Measurements from ENCODE around the gene AKT1S1.

The AKT1S1 gene

GRCh38 chr19:49838885-49839588 is 38.1 kb downstream of the AKT1S1 start:
- Histone ChIP-seq H3K79me1 (ENCODE audit: low read length) (no peaks in the 10 kb centered on the region), H3K27ac (ENCODE audit: low read depth, low read length) (no peak overlapping the region), H3K4me3 (ENCODE audit: low read depth, low read length) (no peak overlapping the region), H2BK120ac (ENCODE audit: insufficient read depth, low read length, poor library complexity) (no peak overlapping the region), H3K36me3 (ENCODE audit: control insufficient read depth in 1 of 2, insufficient read depth in 2 of 2, low read length in 2 of 2) (peaks cover 64 to 66% of the 10 kb centered on the region in 2 experiments), H2BK5ac (ENCODE audit: low read depth, low read length, poor library complexity) (no peak overlapping the region), H2AFZ (ENCODE audit: insufficient read depth, low read length, poor library complexity) (no peak overlapping the region), H3K23ac (ENCODE audit: low read length) (no peak overlapping the region), H3K18ac (ENCODE audit: low read length) (no peak overlapping the region), H3K9ac (ENCODE audit: low read length) (no peak overlapping the region), H3K9me3 (ENCODE audit: insufficient read depth, low read depth, low read length) (no peaks in the 10 kb centered on the region), H3K4ac (ENCODE audit: low read depth, low read length) (no peak overlapping the region), H3K27me3 (ENCODE audit: insufficient read depth, low read length) (no peaks in the 10 kb centered on the region), H3K4me2 (ENCODE audit: low read length) (no peak overlapping the region), H4K8ac (ENCODE audit: low read depth, low read length) (no peak overlapping the region), H3K79me2 (ENCODE audit: control insufficient read depth, insufficient read depth, low read length, poor library complexity) (no peaks in the 10 kb centered on the region), H4K91ac (ENCODE audit: low read depth, low read length) (no peak overlapping the region), H2BK12ac (ENCODE audit: low read length) (no peak overlapping the region), H4K12ac (ENCODE audit: low read depth, low read length) (no peak overlapping the region), H3K14ac (ENCODE audit: low read length) (no peak overlapping the region), H2AK5ac (ENCODE audit: low read length) (no peak overlapping the region), H3K4me1 (ENCODE audit: control insufficient read depth in 1 of 2, insufficient read depth in 2 of 2, low read length in 2 of 2) (peaks cover 0 to 3% of the 10 kb centered on the region in 2 experiments)
- no peak for DNase-seq
- WGBS (ENCODE audit: extremely low coverage, insufficient coverage, insufficient read length): no CpG with 5 or more reads among the region's 18 CpGs

GRCh38 chr19:49837425-49837824 is 39.7 kb downstream of the AKT1S1 start:
- Histone ChIP-seq H3K4me2 (ENCODE audit: low read length) (no peak overlapping the region), H3K4me3 (ENCODE audit: low read depth, low read length) (no peak overlapping the region), H3K23ac (ENCODE audit: low read length) (no peak overlapping the region), H2BK5ac (ENCODE audit: low read depth, low read length, poor library complexity) (no peak overlapping the region), H3K9ac (ENCODE audit: low read length) (no peak overlapping the region), H2AK5ac (ENCODE audit: low read length) (no peak overlapping the region), H3K79me2 (ENCODE audit: control insufficient read depth, insufficient read depth, low read length, poor library complexity) (no peaks in the 10 kb centered on the region), H2BK120ac (ENCODE audit: insufficient read depth, low read length, poor library complexity) (no peak overlapping the region), H3K27ac (ENCODE audit: low read depth, low read length) (no peak overlapping the region), H4K91ac (ENCODE audit: low read depth, low read length) (no peak overlapping the region), H3K9me3 (ENCODE audit: insufficient read depth, low read depth, low read length) (no peaks in the 10 kb centered on the region), H4K8ac (ENCODE audit: low read depth, low read length) (no peak overlapping the region), H3K18ac (ENCODE audit: low read length) (no peak overlapping the region), H4K12ac (ENCODE audit: low read depth, low read length) (no peak overlapping the region), H3K4ac (ENCODE audit: low read depth, low read length) (no peak overlapping the region), H2BK12ac (ENCODE audit: low read length) (no peak overlapping the region), H2AFZ (ENCODE audit: insufficient read depth, low read length, poor library complexity) (no peak overlapping the region), H3K14ac (ENCODE audit: low read length) (no peak overlapping the region), H3K4me1 (ENCODE audit: control insufficient read depth in 1 of 2, insufficient read depth in 2 of 2, low read length in 2 of 2) (peaks cover 0 to 3% of the 10 kb centered on the region in 2 experiments), H3K79me1 (ENCODE audit: low read length) (no peaks in the 10 kb centered on the region), H3K27me3 (ENCODE audit: insufficient read depth, low read length) (no peaks in the 10 kb centered on the region), H3K36me3 (ENCODE audit: control insufficient read depth in 1 of 2, insufficient read depth in 2 of 2, low read length in 2 of 2) (peaks cover 76 to 81% of the 10 kb centered on the region in 2 experiments)
- no peak for DNase-seq
- WGBS (ENCODE audit: extremely low coverage, insufficient coverage, insufficient read length): no CpG with 5 or more reads among the region's 9 CpGs

- no peak overlapping the region for H3K9ac ChIP-seq (ENCODE audit: low read length)
- H4K91ac ChIP-seq (ENCODE audit: low read depth, low read length): no peak overlapping the region
- H2AK5ac ChIP-seq (ENCODE audit: low read length): no peak overlapping the region
- no peak overlapping the region for H3K27ac ChIP-seq (ENCODE audit: low read depth, low read length)
- DNase-seq: no peak
- H2BK120ac ChIP-seq (ENCODE audit: insufficient read depth, low read length, poor library complexity): no peak overlapping the region
- H3K18ac ChIP-seq (ENCODE audit: low read length): no peak overlapping the region
- no peaks in the 10 kb centered on the region for H3K79me2 ChIP-seq (ENCODE audit: control insufficient read depth, insufficient read depth, low read length, poor library complexity)
- H2BK5ac ChIP-seq (ENCODE audit: low read depth, low read length, poor library complexity): no peak overlapping the region
- H3K4me2 ChIP-seq (ENCODE audit: low read length): no peak overlapping the region
- no peak overlapping the region for H2AFZ ChIP-seq (ENCODE audit: insufficient read depth, low read length, poor library complexity)
- H4K8ac ChIP-seq (ENCODE audit: low read depth, low read length): no peak overlapping the region
- H2BK12ac ChIP-seq (ENCODE audit: low read length): no peak overlapping the region
- no peak overlapping the region for H3K14ac ChIP-seq (ENCODE audit: low read length)
- no peak overlapping the region for H3K4me3 ChIP-seq (ENCODE audit: low read depth, low read length)
- no CpG with 5 or more reads among the region's 5 CpGs for WGBS (ENCODE audit: extremely low coverage, insufficient coverage, insufficient read length)
- H3K27me3 ChIP-seq (ENCODE audit: insufficient read depth, low read length): no peaks in the 10 kb centered on the region
- H3K79me1 ChIP-seq (ENCODE audit: low read length): no peaks in the 10 kb centered on the region
- no peak overlapping the region for H3K4ac ChIP-seq (ENCODE audit: low read depth, low read length)
- H3K36me3 ChIP-seq (ENCODE audit: control insufficient read depth in 1 of 2, insufficient read depth in 2 of 2, low read length in 2 of 2): peaks cover 76 to 85% of the 10 kb centered on the region in 2 experiments
- no peak overlapping the region for H3K23ac ChIP-seq (ENCODE audit: low read length)
- H3K9me3 ChIP-seq (ENCODE audit: insufficient read depth, low read depth, low read length): peaks cover 2% of the 10 kb centered on the region
- no peak overlapping the region for H4K12ac ChIP-seq (ENCODE audit: low read depth, low read length)
- H3K4me1 ChIP-seq (ENCODE audit: control insufficient read depth in 1 of 2, insufficient read depth in 2 of 2, low read length in 2 of 2): peaks cover 0 to 3% of the 10 kb centered on the region in 2 experiments
Measured at GRCh38 chr19:49837009-49837310, 40.2 kb downstream of the AKT1S1 start.

GRCh38 chr19:49836176-49837008 is 40.8 kb downstream of the AKT1S1 start:
- Histone ChIP-seq H2AK5ac (ENCODE audit: low read length) (no peak overlapping the region), H2BK120ac (ENCODE audit: insufficient read depth, low read length, poor library complexity) (no peak overlapping the region), H3K4me2 (ENCODE audit: low read length) (no peak overlapping the region), H3K4me1 (ENCODE audit: control insufficient read depth in 1 of 2, insufficient read depth in 2 of 2, low read length in 2 of 2) (peaks cover 0 to 3% of the 10 kb centered on the region in 2 experiments), H3K14ac (ENCODE audit: low read length) (no peak overlapping the region), H3K23ac (ENCODE audit: low read length) (no peak overlapping the region), H3K9ac (ENCODE audit: low read length) (no peak overlapping the region), H2BK12ac (ENCODE audit: low read length) (no peak overlapping the region), H3K4ac (ENCODE audit: low read depth, low read length) (no peak overlapping the region), H4K91ac (ENCODE audit: low read depth, low read length) (no peak overlapping the region), H3K9me3 (ENCODE audit: insufficient read depth, low read depth, low read length) (peaks cover 2% of the 10 kb centered on the region), H3K27ac (ENCODE audit: low read depth, low read length) (no peak overlapping the region), H2AFZ (ENCODE audit: insufficient read depth, low read length, poor library complexity) (no peak overlapping the region), H3K4me3 (ENCODE audit: low read depth, low read length) (no peak overlapping the region), H4K8ac (ENCODE audit: low read depth, low read length) (no peak overlapping the region), H3K79me1 (ENCODE audit: low read length) (no peaks in the 10 kb centered on the region), H3K36me3 (ENCODE audit: control insufficient read depth in 1 of 2, insufficient read depth in 2 of 2, low read length in 2 of 2) (peaks cover 82 to 91% of the 10 kb centered on the region in 2 experiments), H3K18ac (ENCODE audit: low read length) (no peak overlapping the region), H3K79me2 (ENCODE audit: control insufficient read depth, insufficient read depth, low read length, poor library complexity) (no peaks in the 10 kb centered on the region), H2BK5ac (ENCODE audit: low read depth, low read length, poor library complexity) (no peak overlapping the region), H4K12ac (ENCODE audit: low read depth, low read length) (no peak overlapping the region), H3K27me3 (ENCODE audit: insufficient read depth, low read length) (no peaks in the 10 kb centered on the region)
- no peak for DNase-seq
- no CpG with 5 or more reads among the region's 20 CpGs for WGBS (ENCODE audit: extremely low coverage, insufficient coverage, insufficient read length)
